Skeletal muscle satellite cell (primary cell): ENCODE results near the gene IGF2BP2.
"Not testable (repeated sequence)": the region's sequence is repeated elsewhere in the genome, so short reads cannot be mapped to it uniquely, and the experiment has no call there.

Experiments used
- H3K27me3 ChIP-seq: 2 replicates; pipeline ENCODE4 v1.7.0; 2013; ENCODE audit warnings: low read length; ENCODE audit not compliant: control insufficient read depth, insufficient read depth
- H3K36me3 ChIP-seq: 2 replicates; pipeline ENCODE4 v1.7.0; 2013; ENCODE audit warnings: mild to moderate bottlenecking, control low read depth, low read length; ENCODE audit not compliant: insufficient read depth
- H3K4me1 ChIP-seq: 2 replicates; pipeline ENCODE4 v1.7.0; 2013; ENCODE audit warnings: low read length; ENCODE audit not compliant: control insufficient read depth, insufficient read depth
- H3K4me2 ChIP-seq: 2 replicates; pipeline ENCODE4 v1.7.0; 2013; ENCODE audit warnings: mild to moderate bottlenecking, low read length
- H3K4me3 ChIP-seq: 2 replicates; pipeline ENCODE4 v1.7.0; 2013; ENCODE audit warnings: low read length
- H3K9ac ChIP-seq: 2 replicates; pipeline ENCODE4 v1.7.0; 2013; ENCODE audit warnings: mild to moderate bottlenecking, low read depth, low read length, moderate library complexity
- H3K9me3 ChIP-seq: replicated peaks from 2 replicates; pipeline ENCODE4 v1.7.0; 2013; ENCODE audit warnings: mild to moderate bottlenecking, control low read depth, low read length

IGF2BP2 gene

GRCh38 chr3:185667574-185667973 is 157.3 kb downstream of the IGF2BP2 start:
- Histone ChIP-seq H3K4me3 (no peak overlapping the region), H3K9ac (no peak overlapping the region), H3K4me1 (no peaks in the 10 kb centered on the region), H3K27me3 (no peaks in the 10 kb centered on the region), H3K9me3 (no peaks in the 10 kb centered on the region), H3K4me2 (no peak overlapping the region), H3K36me3 (peaks cover 63% of the 10 kb centered on the region)

GRCh38 chr3:185663929-185664328 is 160.9 kb downstream of the IGF2BP2 start:
- H3K4me1 ChIP-seq, result peaks cover 24% of the 10 kb centered on the region
- H3K36me3 ChIP-seq, result peaks cover 43% of the 10 kb centered on the region
- no peak overlapping the region for H3K9ac ChIP-seq
- no peaks in the 10 kb centered on the region for H3K27me3 ChIP-seq
- H3K4me2 ChIP-seq, result no peak overlapping the region
- H3K4me3 ChIP-seq, result no peak overlapping the region
- H3K9me3 ChIP-seq, result no peaks in the 10 kb centered on the region

- no peaks in the 10 kb centered on the region for H3K9me3 ChIP-seq
- H3K4me2 ChIP-seq, result no peak overlapping the region
- H3K9ac ChIP-seq, result no peak overlapping the region
- H3K27me3 ChIP-seq, result no peaks in the 10 kb centered on the region
- no peak overlapping the region for H3K4me3 ChIP-seq
- peaks cover 43% of the 10 kb centered on the region for H3K36me3 ChIP-seq
- peaks cover 43% of the 10 kb centered on the region for H3K4me1 ChIP-seq
These were observed 163.1 kb downstream of the IGF2BP2 start for GRCh38 chr3:185661772-185662171.

- not testable (repeated sequence) for H3K27me3 ChIP-seq, H3K4me3 ChIP-seq, H3K4me2 ChIP-seq, H3K9me3 ChIP-seq
- peaks cover 46% of the 10 kb centered on the region for H3K4me1 ChIP-seq
- peaks cover 41% of the 10 kb centered on the region for H3K36me3 ChIP-seq
- H3K9ac ChIP-seq, result peak overlapping the region; percentile 60
These were observed 163.5 kb downstream of the IGF2BP2 start for GRCh38 chr3:185661296-185661695.

GRCh38 chr3:185659942-185660921 is 164.6 kb downstream of the IGF2BP2 start:
- Histone ChIP-seq H3K4me1 (peaks cover 55% of the 10 kb centered on the region), H3K4me3 (no peak overlapping the region)

GRCh38 chr3:185658943-185659342 is 165.9 kb downstream of the IGF2BP2 start:
- Histone ChIP-seq H3K27me3 (no peaks in the 10 kb centered on the region), H3K9ac (peak overlapping the region; percentile 60), H3K4me2 (peak overlapping the region; percentile 18), H3K4me3 (no peak overlapping the region), H3K9me3 (no peaks in the 10 kb centered on the region), H3K36me3 (peaks cover 47% of the 10 kb centered on the region), H3K4me1 (peaks cover 56% of the 10 kb centered on the region)

More at GRCh38 chr3:185659942-185660921, 164.6 kb downstream of the IGF2BP2 start:
- no peaks in the 10 kb centered on the region for H3K27me3 ChIP-seq
- H3K4me2 ChIP-seq, result peak overlapping the region; percentile 22
- H3K9ac ChIP-seq, result peak overlapping the region; percentile 60
- peaks cover 45% of the 10 kb centered on the region for H3K36me3 ChIP-seq
- no peaks in the 10 kb centered on the region for H3K9me3 ChIP-seq

GRCh38 chr3:185658504-185658912 is 166.3 kb downstream of the IGF2BP2 start:
- Histone ChIP-seq H3K4me3 (peak overlapping the region; percentile 22), H3K9ac (peak overlapping the region; percentile 79), H3K27me3 (no peaks in the 10 kb centered on the region), H3K36me3 (peaks cover 47% of the 10 kb centered on the region), H3K4me1 (peaks cover 56% of the 10 kb centered on the region), H3K9me3 (no peaks in the 10 kb centered on the region), H3K4me2 (peak overlapping the region; percentile 31)

- Histone ChIP-seq H3K4me2 (peak overlapping the region; percentile 31), H3K4me3 (peak overlapping the region; percentile 22), H3K9ac (peak overlapping the region; percentile 79), H3K27me3 (no peaks in the 10 kb centered on the region), H3K4me1 (peaks cover 56% of the 10 kb centered on the region), H3K9me3 (no peaks in the 10 kb centered on the region), H3K36me3 (peaks cover 46% of the 10 kb centered on the region)
These were observed 166.9 kb downstream of the IGF2BP2 start for GRCh38 chr3:185657691-185658503.

- Histone ChIP-seq H3K9ac (peak overlapping the region; percentile 79), H3K4me1 (peaks cover 56% of the 10 kb centered on the region), H3K9me3 (no peaks in the 10 kb centered on the region), H3K36me3 (peaks cover 53% of the 10 kb centered on the region), H3K4me3 (peak overlapping the region; percentile 15), H3K27me3 (no peaks in the 10 kb centered on the region), H3K4me2 (peak overlapping the region; percentile 7)
These were observed 167.6 kb downstream of the IGF2BP2 start for GRCh38 chr3:185657211-185657610.

- no peaks in the 10 kb centered on the region for H3K9me3 ChIP-seq
- H3K27me3 ChIP-seq, result no peaks in the 10 kb centered on the region
- H3K4me3 ChIP-seq, result no peak overlapping the region
- H3K4me2 ChIP-seq, result peak overlapping the region; percentile 34
- H3K4me1 ChIP-seq, result peaks cover 56% of the 10 kb centered on the region
- peak overlapping the region; percentile 79 for H3K9ac ChIP-seq
- H3K36me3 ChIP-seq, result peaks cover 56% of the 10 kb centered on the region
These were observed 168.5 kb downstream of the IGF2BP2 start for GRCh38 chr3:185656321-185656840.
